Natural killer cell (primary cell): ENCODE results near the gene POLRMT. TPM values are rescaled to one million over a fixed set of nuclear protein-coding genes. Genes with fewer than 3 reads are reported as not detected.

Experiments used
- ATAC-seq, 3 donors: fragments of 150-1000 bp in 2 of 3; fragments of 200-7000 bp in 1 of 3; cut with Tn5 transposase; 1 replicate in 1 of 3; 2 replicates in 2 of 3; pipeline ENCODE4 v1.10.0; 2021; ENCODE audit warnings: mild to moderate bottlenecking in 2 of 3, moderate library complexity in 2 of 3
- DNase-seq, 2 donors: peaks; one replicate each; pipeline versions ENCODE4 v3.0.0 to v3.0.0-alpha.2; 2013 to 2021; ENCODE audit warnings: mixed read lengths in 1 of 2
- H3K27ac ChIP-seq: one replicate; pipeline ENCODE4 v1.5.1; 2013; ENCODE audit warnings: mild to moderate bottlenecking, low read length
- H3K27me3 ChIP-seq: one replicate; pipeline ENCODE4 v1.6.1; 2013; ENCODE audit warnings: low read length; ENCODE audit not compliant: control insufficient read depth, insufficient read depth
- H3K36me3 ChIP-seq: one replicate; pipeline ENCODE4 v1.6.1; 2013; ENCODE audit warnings: low read length; ENCODE audit not compliant: control insufficient read depth, insufficient read depth
- H3K4me1 ChIP-seq: one replicate; pipeline ENCODE4 v1.6.1; 2013; ENCODE audit warnings: low read length; ENCODE audit not compliant: control insufficient read depth, insufficient read depth
- H3K4me3 ChIP-seq: one replicate; pipeline ENCODE4 v1.5.1; 2013; ENCODE audit warnings: low read length
- H3K9me3 ChIP-seq: one replicate; pipeline ENCODE4 v1.6.1; 2013; ENCODE audit warnings: low read length; ENCODE audit not compliant: control insufficient read depth, insufficient read depth
- H3K27ac Mint-ChIP-seq, 2 donors: one replicate each; pipeline ENCODE4 v1.8.0; 2022; ENCODE audit warnings: mild to moderate bottlenecking in 2 of 2, mixed read lengths in 2 of 2, moderate library complexity in 1 of 2
- H3K27me3 Mint-ChIP-seq, 2 donors: one replicate each; pipeline ENCODE4 v1.8.0; 2022; ENCODE audit warnings: low read depth in 2 of 2, mixed read lengths in 2 of 2
- H3K36me3 Mint-ChIP-seq: one replicate; pipeline ENCODE4 v1.8.0; 2022; ENCODE audit warnings: mixed read lengths
- H3K4me1 Mint-ChIP-seq, 2 donors: one replicate each; pipeline ENCODE4 v1.8.0; 2022; ENCODE audit warnings: mixed read lengths in 2 of 2
- H3K4me3 Mint-ChIP-seq: one replicate; pipeline ENCODE4 v1.8.0; 2022; ENCODE audit warnings: mild to moderate bottlenecking, moderate library complexity, mixed read lengths
- H3K9me3 Mint-ChIP-seq, 2 donors: one replicate each; pipeline ENCODE4 v1.8.0; 2022; ENCODE audit warnings: mixed read lengths in 2 of 2
- CTCF ChIP-seq: fragments of 200-600 bp; IDR thresholded peaks from one replicate; pipeline ENCODE4 v1.8.0; 2022; ENCODE audit warnings: antibody characterized with exemption
- WGBS: methylation state at CpG from one replicate; pipeline ENCODE4 v1.1.7; 2013; ENCODE audit warnings: missing lambda C conversion rate; ENCODE audit not compliant: insufficient coverage; 5-methylcytosine and 5-hydroxymethylcytosine counted together
- intact Hi-C: fragments of 100-400 bp; cut with micrococcal nuclease; formaldehyde crosslinking; loops from one replicate; pipeline ENCODE4 v1.14.2; 2022
- total RNA-seq, 4 donors: library from RNA; stranded (reverse); fragments of 120-200 nt in 1 of 4; gene quantifications; one replicate each; pipeline versions ENCODE4 v1.2.3 to v1.2.4, GENCODE V29; 2013 to 2022

The POLRMT gene
- total RNA-seq, 3 donors from 2014 or later (not counting 1 experiment from before 2014, with no cell fraction given): 57.2 to 58.5 (median 57.6) TPM

- H3K9me3 ChIP-seq: no peaks in the 10 kb centered on the region
- peaks cover 24% of the 10 kb centered on the region for H3K36me3 ChIP-seq
- DNase-seq (no peak), ATAC-seq (no peak)
- Mint-ChIP-seq H3K9me3 (no peaks in the 10 kb centered on the region), H3K36me3 (no peaks in the 10 kb centered on the region), H3K27ac (no peak overlapping the region), H3K27me3 (peaks cover 3 to 7% of the 10 kb centered on the region in 2 donors), H3K4me3 (no peak overlapping the region), H3K4me1 (no peaks in the 10 kb centered on the region)
- H3K27me3 ChIP-seq: no peaks in the 10 kb centered on the region
- no peak for TF ChIP-seq CTCF
- H3K27ac ChIP-seq: no peak overlapping the region
- no peak overlapping the region for H3K4me3 ChIP-seq
- intact Hi-C loops: no loop called here
- WGBS: 96% methylated on average over 19 of the region's 19 CpGs
- peaks cover 5% of the 10 kb centered on the region for H3K4me1 ChIP-seq
Observed at GRCh38 chr19:618247-618619, 15.1 kb downstream of the POLRMT start.

- Histone ChIP-seq H3K36me3 (peaks cover 24% of the 10 kb centered on the region), H3K4me3 (no peak overlapping the region), H3K27ac (no peak overlapping the region), H3K9me3 (no peaks in the 10 kb centered on the region), H3K27me3 (peaks cover 3% of the 10 kb centered on the region), H3K4me1 (peaks cover 10% of the 10 kb centered on the region)
- no peaks in the 10 kb centered on the region for H3K9me3 Mint-ChIP-seq
- no peak for TF ChIP-seq CTCF
- no peak for DNase-seq
- 91% methylated on average over 26 of the region's 29 CpGs for WGBS
- H3K4me3 Mint-ChIP-seq: no peak overlapping the region
- peaks cover 0 to 5% of the 10 kb centered on the region in 2 donors for H3K4me1 Mint-ChIP-seq
- no peak overlapping the region for H3K27ac Mint-ChIP-seq
- intact Hi-C loops: no loop called here
- no peak for ATAC-seq
- peaks cover 3 to 7% of the 10 kb centered on the region in 2 donors for H3K27me3 Mint-ChIP-seq
- H3K36me3 Mint-ChIP-seq: no peaks in the 10 kb centered on the region
Observed at GRCh38 chr19:617551-618246, 15.6 kb downstream of the POLRMT start.

GRCh38 chr19:616747-617526 is 16.4 kb downstream of the POLRMT start:
- Mint-ChIP-seq H3K4me1 (peaks cover 0 to 5% of the 10 kb centered on the region in 2 donors), H3K9me3 (no peaks in the 10 kb centered on the region), H3K27ac (no peak overlapping the region), H3K36me3 (no peaks in the 10 kb centered on the region), H3K4me3 (no peak overlapping the region), H3K27me3 (peaks cover 3 to 7% of the 10 kb centered on the region in 2 donors)
- Histone ChIP-seq H3K4me1 (peaks cover 13% of the 10 kb centered on the region), H3K9me3 (no peaks in the 10 kb centered on the region), H3K27ac (no peak overlapping the region), H3K4me3 (no peak overlapping the region), H3K36me3 (peaks cover 22% of the 10 kb centered on the region), H3K27me3 (peaks cover 4% of the 10 kb centered on the region)
- no peak for ATAC-seq
- no peak for DNase-seq
- intact Hi-C loops: no loop called here
- 94% methylated on average over 55 of the region's 58 CpGs for WGBS
- TF ChIP-seq CTCF: no peak
